Loucy (cell line): Measurements from ENCODE around the gene ELMO1.

Experiments used
- EZH2phosphoT487 ChIP-seq: fragments of 200-600 bp; IDR thresholded peaks from 2 replicates; pipeline ENCODE4 v1.6.1; 2018; ENCODE audit warnings: antibody characterized with exemption, mild to moderate bottlenecking, moderate library complexity, borderline replicate concordance
- TF ChIP-seq, protein P1 (sequence below): fragments of 200-600 bp; sonication (generic); conservative IDR thresholded peaks from 2 replicates; pipeline ENCODE4 v1.5.1; 2014; ENCODE audit warnings: mild to moderate bottlenecking, antibody characterized with exemption, low read length

DNA sequence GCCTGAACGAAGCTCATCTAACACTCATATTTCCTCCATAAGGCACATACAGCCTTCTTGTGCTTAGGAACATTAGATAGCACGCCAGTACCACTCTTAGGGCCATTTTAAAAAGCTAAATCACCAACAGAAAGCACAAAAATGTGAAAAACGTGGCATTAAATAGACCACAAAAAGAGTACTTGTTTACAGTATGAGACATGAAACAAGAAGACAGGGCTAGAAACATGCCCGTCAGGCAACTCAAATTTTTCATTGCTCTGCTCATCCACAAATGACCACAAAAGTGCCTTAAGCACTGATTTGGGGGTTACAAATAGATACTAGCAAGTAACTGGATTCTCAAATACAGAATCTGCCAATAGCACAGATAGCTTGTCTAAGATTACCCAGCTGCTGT is 67.8 kb downstream of the ELMO1 start:
- TF ChIP-seq, protein P1, sequence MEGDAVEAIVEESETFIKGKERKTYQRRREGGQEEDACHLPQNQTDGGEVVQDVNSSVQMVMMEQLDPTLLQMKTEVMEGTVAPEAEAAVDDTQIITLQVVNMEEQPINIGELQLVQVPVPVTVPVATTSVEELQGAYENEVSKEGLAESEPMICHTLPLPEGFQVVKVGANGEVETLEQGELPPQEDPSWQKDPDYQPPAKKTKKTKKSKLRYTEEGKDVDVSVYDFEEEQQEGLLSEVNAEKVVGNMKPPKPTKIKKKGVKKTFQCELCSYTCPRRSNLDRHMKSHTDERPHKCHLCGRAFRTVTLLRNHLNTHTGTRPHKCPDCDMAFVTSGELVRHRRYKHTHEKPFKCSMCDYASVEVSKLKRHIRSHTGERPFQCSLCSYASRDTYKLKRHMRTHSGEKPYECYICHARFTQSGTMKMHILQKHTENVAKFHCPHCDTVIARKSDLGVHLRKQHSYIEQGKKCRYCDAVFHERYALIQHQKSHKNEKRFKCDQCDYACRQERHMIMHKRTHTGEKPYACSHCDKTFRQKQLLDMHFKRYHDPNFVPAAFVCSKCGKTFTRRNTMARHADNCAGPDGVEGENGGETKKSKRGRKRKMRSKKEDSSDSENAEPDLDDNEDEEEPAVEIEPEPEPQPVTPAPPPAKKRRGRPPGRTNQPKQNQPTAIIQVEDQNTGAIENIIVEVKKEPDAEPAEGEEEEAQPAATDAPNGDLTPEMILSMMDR, result no peak
- no peak for TF ChIP-seq EZH2phosphoT487
